ENCODE measurements around the gene HOXA3. TPM values are rescaled to one million over a fixed set of nuclear protein-coding genes. Genes with fewer than 3 reads are reported as not detected.

Gene HOXA3
- polyA plus RNA-seq, 2 of the 4 experiments (the other 2 are of a cell fraction) = 3.3 to 8.7 TPM

DNA sequence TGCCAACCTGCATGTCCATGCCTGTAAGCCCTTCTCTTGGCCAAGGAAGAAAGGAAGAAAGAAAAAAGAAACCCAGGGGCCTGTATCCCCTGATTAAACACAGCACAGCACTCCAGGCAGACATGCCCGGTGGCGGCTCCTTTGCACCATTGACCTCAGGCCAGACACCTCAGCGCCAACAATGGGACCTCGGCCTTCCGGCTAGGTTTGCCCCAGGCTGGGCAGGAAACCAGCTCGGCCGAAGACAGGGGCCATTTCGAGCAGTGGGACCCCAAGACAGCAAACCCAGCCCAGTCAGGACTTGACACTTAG lies 18.9 kb upstream of the HOXA3 start:
- H3K9me3 ChIP-seq = no peaks in the 10 kb centered on the region
- H3K4me3 ChIP-seq = no peak overlapping the region
- DNase-seq (ENCODE audit: low read depth in 1 of 2, low spot score in 1 of 2) = no peak
- peaks cover 4% of the 10 kb centered on the region; the same call in 1 of the 3 replicates for H3K4me1 ChIP-seq
- H3K4me2 ChIP-seq = no peak overlapping the region
- TF ChIP-seq EHMT2 (IDR thresholded peaks at IDR 0.05; ENCODE audit: low read depth) = no peak
- TF ChIP-seq KDM1A (IDR thresholded peaks at IDR 0.05; ENCODE audit: low read depth) = no peak
- TF ChIP-seq JUNB (IDR thresholded peaks at IDR 0.05) = no peak
- TF ChIP-seq, protein P1, sequence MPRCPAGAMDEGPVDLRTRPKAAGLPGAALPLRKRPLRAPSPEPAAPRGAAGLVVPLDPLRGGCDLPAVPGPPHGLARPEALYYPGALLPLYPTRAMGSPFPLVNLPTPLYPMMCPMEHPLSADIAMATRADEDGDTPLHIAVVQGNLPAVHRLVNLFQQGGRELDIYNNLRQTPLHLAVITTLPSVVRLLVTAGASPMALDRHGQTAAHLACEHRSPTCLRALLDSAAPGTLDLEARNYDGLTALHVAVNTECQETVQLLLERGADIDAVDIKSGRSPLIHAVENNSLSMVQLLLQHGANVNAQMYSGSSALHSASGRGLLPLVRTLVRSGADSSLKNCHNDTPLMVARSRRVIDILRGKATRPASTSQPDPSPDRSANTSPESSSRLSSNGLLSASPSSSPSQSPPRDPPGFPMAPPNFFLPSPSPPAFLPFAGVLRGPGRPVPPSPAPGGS (IDR thresholded peaks at IDR 0.05) = no peak
- no peak for TF ChIP-seq CBX2 (IDR thresholded peaks at IDR 0.05; ENCODE audit: borderline replicate concordance, low read depth)
- TF ChIP-seq USF2 (IDR thresholded peaks at IDR 0.05) = no peak
- TF ChIP-seq JUN (IDR thresholded peaks at IDR 0.05) = no peak
- no peak for TF ChIP-seq HOXB5 (CRISPR knock-in tag; IDR thresholded peaks at IDR 0.05)
- TF ChIP-seq PBX3 (IDR thresholded peaks at IDR 0.05) = no peak
- no peak for FAIRE-seq
- no peak for ATAC-seq
- ChIA-PET CTCF (interaction anchor here (1.5 to 6.1 kb wide), 4 partner anchors 8 to 802 kb away, joined by 4 to 47 read pairs (median 20); no protein-coding TSS in a partner anchor), POLR2A (no interaction called here)
- 93% methylated on average over 8 of the region's 8 CpGs for WGBS (ENCODE audit: missing lambda C conversion rate)
- 0 out of 6 replicates have a peak overlapping the region, but pooled peaks of 1 of the 2 experiments have one; percentile 21 for H3K27ac ChIP-seq

DNA sequence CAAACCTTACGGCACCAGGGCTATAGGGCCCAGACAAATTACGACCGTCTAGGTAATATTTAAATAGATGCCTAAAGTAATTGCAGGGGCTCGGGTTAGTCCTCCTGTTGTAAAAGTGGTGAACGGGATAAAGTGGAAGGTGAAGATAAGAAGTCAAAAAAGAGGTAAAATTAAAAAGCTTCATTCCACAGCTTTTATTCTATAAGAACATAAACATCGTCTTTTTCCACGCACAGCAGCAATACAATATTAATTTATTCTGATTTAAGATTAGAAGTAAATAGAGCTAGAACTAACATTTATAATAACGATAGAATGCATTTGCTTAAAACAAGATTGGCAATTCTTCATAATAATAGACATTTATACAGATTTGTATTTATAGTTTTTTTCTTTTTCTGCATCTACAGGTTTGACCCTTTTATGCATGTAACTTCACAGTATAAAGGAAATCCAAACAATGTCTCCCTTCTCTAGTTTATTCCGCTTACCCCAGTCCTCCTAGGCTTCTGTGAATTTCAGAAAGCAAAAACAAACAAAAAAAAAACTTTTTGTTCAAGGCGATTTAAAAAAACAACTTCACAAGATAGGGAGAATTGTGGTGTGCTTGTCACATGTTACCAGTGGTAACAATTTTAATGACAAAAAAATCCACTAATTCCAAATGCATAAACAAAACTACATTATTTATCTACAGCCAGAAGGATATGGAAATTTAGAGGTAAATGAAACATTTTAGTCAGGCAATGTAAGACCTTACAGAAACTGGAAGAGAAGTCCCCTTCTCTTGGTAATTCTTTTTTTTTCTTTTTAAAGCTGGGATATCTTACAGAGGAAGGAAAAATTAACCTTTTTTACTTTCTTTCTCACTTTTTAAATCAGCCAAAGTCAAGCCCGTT lies 18.3 kb upstream of the HOXA3 start:
- peak overlapping the region; percentile 73 for H3K4me2 ChIP-seq
- H3K4me3 ChIP-seq = peak overlapping the region; percentile 55; the same call in 2 of the 3 replicates
- TF ChIP-seq RNF2 (IDR thresholded peaks at IDR 0.05; ENCODE audit: borderline replicate concordance, low read depth) = no peak
- no peak for TF ChIP-seq MAFK (IDR thresholded peaks at IDR 0.05; ENCODE audit: partially characterized antibody)
- TF ChIP-seq, protein P2, sequence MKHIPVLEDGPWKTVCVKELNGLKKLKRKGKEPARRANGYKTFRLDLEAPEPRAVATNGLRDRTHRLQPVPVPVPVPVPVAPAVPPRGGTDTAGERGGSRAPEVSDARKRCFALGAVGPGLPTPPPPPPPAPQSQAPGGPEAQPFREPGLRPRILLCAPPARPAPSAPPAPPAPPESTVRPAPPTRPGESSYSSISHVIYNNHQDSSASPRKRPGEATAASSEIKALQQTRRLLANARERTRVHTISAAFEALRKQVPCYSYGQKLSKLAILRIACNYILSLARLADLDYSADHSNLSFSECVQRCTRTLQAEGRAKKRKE (CRISPR knock-in tag; IDR thresholded peaks at IDR 0.05; ENCODE audit: low read depth) = no peak
- no peak for TF ChIP-seq CBX2 (IDR thresholded peaks at IDR 0.05; ENCODE audit: borderline replicate concordance, low read depth)
- no peak for TF ChIP-seq ZSCAN20 (CRISPR knock-in tag; IDR thresholded peaks at IDR 0.05)
- TF ChIP-seq CHD2 (IDR thresholded peaks at IDR 0.05; ENCODE audit: low read length, partially characterized antibody) = no peak
- no peak for TF ChIP-seq MAZ (IDR thresholded peaks at IDR 0.05; ENCODE audit: borderline replicate concordance, low read depth, low read length)
- no peak for TF ChIP-seq FOSL2 (IDR thresholded peaks at IDR 0.05)
- TF ChIP-seq FOSL2 (CRISPR knock-in tag; IDR thresholded peaks at IDR 0.05) = no peak
- FAIRE-seq (peak; percentile 83), DNase-seq (ENCODE audit: low read depth in 1 of 2, low spot score in 1 of 2) (no peak), ATAC-seq (no peak)
- 89% methylated on average over 11 of the region's 11 CpGs for WGBS (ENCODE audit: missing lambda C conversion rate)
- peak overlapping the region; percentile 79 to 93 for H3K27ac ChIP-seq
- H3K4me1 ChIP-seq = peaks cover 4% of the 10 kb centered on the region; the same call in 1 of the 3 replicates
- ChIA-PET CTCF (interaction anchor here (1.5 to 6.1 kb wide), 4 partner anchors 8 to 801 kb away, joined by 4 to 47 read pairs (median 20); no protein-coding TSS in a partner anchor), POLR2A (interaction anchor here (0.6 kb wide), 1 partner anchor 629 kb away, joined by 3 read pairs; no protein-coding TSS in a partner anchor)
- H3K9me3 ChIP-seq = no peaks in the 10 kb centered on the region
